GM19351 (cell line): ENCODE measurements around the gene NPM1.
A peak's percentile ranks its signal among the peaks of the same experiment; 100 is the strongest.
"Not testable (repeated sequence)": the region's sequence is repeated elsewhere in the genome, so short reads cannot be mapped to it uniquely, and the experiment has no call there.

Experiments used
- ATAC-seq: cut with Tn5 transposase; IDR thresholded peaks from one replicate; pipeline ENCODE4 v1.9.1; 2021; ENCODE audit warnings: mild to moderate bottlenecking, moderate library complexity; ENCODE audit not compliant: unreplicated experiment

NPM1 gene

GRCh38 chr5:171384999-171385398 is 2.6 kb upstream of the NPM1 start:
- ATAC-seq: not testable (repeated sequence)

GRCh38 chr5:171386006-171386671 is 1.5 kb upstream of the NPM1 start:
- ATAC-seq: no peak

- no peak for ATAC-seq
Measured at GRCh38 chr5:171386861-171387344, 746 bp upstream of the NPM1 start.

- ATAC-seq: peak; percentile 36
Measured at GRCh38 chr5:171387970-171388815, 544 bp downstream of the NPM1 start.

- ATAC-seq: peak; percentile 1
Measured at GRCh38 chr5:171388816-171389168, 1.1 kb downstream of the NPM1 start.

- ATAC-seq: no peak
Measured at GRCh38 chr5:171390883-171391677, 3.4 kb downstream of the NPM1 start.

- ATAC-seq: no peak
Measured at GRCh38 chr5:171391996-171392577, 4.4 kb downstream of the NPM1 start.

GRCh38 chr5:171392585-171393159 is 5.0 kb downstream of the NPM1 start:
- ATAC-seq: no peak

- no peak for ATAC-seq
Measured at GRCh38 chr5:171395042-171395441, 7.4 kb downstream of the NPM1 start.

GRCh38 chr5:171396583-171396982 is 8.9 kb downstream of the NPM1 start:
- ATAC-seq: not testable (repeated sequence)

- no peak for ATAC-seq
Measured at GRCh38 chr5:171397190-171397589, 9.5 kb downstream of the NPM1 start.

- no peak for ATAC-seq
Measured at GRCh38 chr5:171397599-171397998, 9.9 kb downstream of the NPM1 start.

GRCh38 chr5:171398660-171399059 is 11.0 kb downstream of the NPM1 start:
- not testable (repeated sequence) for ATAC-seq

- no peak for ATAC-seq
Measured at GRCh38 chr5:171400169-171400568, 12.5 kb downstream of the NPM1 start.

GRCh38 chr5:171401167-171401947 is 13.7 kb downstream of the NPM1 start:
- ATAC-seq: no peak

GRCh38 chr5:171402751-171403150 is 15.1 kb downstream of the NPM1 start:
- ATAC-seq: not testable (repeated sequence)

- ATAC-seq: peak; percentile 49
Measured at GRCh38 chr5:171405615-171406014, 18.0 kb downstream of the NPM1 start.

- ATAC-seq: no peak
Measured at GRCh38 chr5:171407234-171407633, 19.6 kb downstream of the NPM1 start.

- no peak for ATAC-seq
Measured at GRCh38 chr5:171409164-171410136, 21.8 kb downstream of the NPM1 start.
